HG03175 (cell line): ENCODE results near the gene FCHSD2.
"Not testable (repeated sequence)": the region's sequence is repeated elsewhere in the genome, so short reads cannot be mapped to it uniquely, and the experiment has no call there.

Source experiments
- ATAC-seq: cut with Tn5 transposase; IDR thresholded peaks from one replicate; pipeline ENCODE4 v1.9.1; 2021; ENCODE audit warnings: mild to moderate bottlenecking, moderate library complexity; ENCODE audit not compliant: unreplicated experiment

The FCHSD2 gene

GRCh38 chr11:72826191-72826941 is 315.8 kb downstream of the FCHSD2 start:
- ATAC-seq = no peak

GRCh38 chr11:72825661-72826060 is 316.5 kb downstream of the FCHSD2 start:
- no peak for ATAC-seq

- ATAC-seq = no peak
Measured at GRCh38 chr11:72824811-72825505, 317.2 kb downstream of the FCHSD2 start.

GRCh38 chr11:72824020-72824419 is 318.1 kb downstream of the FCHSD2 start:
- no peak for ATAC-seq

GRCh38 chr11:72823105-72823804 is 318.9 kb downstream of the FCHSD2 start:
- ATAC-seq = no peak

- peak; percentile 61 for ATAC-seq
Measured at GRCh38 chr11:72821920-72822799, 320.0 kb downstream of the FCHSD2 start.

GRCh38 chr11:72821221-72821919 is 320.7 kb downstream of the FCHSD2 start:
- no peak for ATAC-seq

- no peak for ATAC-seq
Measured at GRCh38 chr11:72820439-72821139, 321.5 kb downstream of the FCHSD2 start.

- no peak for ATAC-seq
Measured at GRCh38 chr11:72818971-72819370, 323.1 kb downstream of the FCHSD2 start.

GRCh38 chr11:72817966-72818365 is 324.2 kb downstream of the FCHSD2 start:
- ATAC-seq = no peak

GRCh38 chr11:72816404-72816990 is 325.6 kb downstream of the FCHSD2 start:
- ATAC-seq = no peak

GRCh38 chr11:72815110-72815618 is 327.0 kb downstream of the FCHSD2 start:
- ATAC-seq = no peak

GRCh38 chr11:72814286-72815109 is 327.6 kb downstream of the FCHSD2 start, which contains the start of gene ATG16L2:
ATG16L2 (plus strand) TSS chr11:72814411; CDS start chr11:72814446, 35 bp downstream.
- ATAC-seq = peak; percentile 61

GRCh38 chr11:72813740-72814285 is 328.3 kb downstream of the FCHSD2 start:
- ATAC-seq = peak; percentile 49

- ATAC-seq = no peak
Measured at GRCh38 chr11:72812967-72813739, 329.0 kb downstream of the FCHSD2 start.

- no peak for ATAC-seq
Measured at GRCh38 chr11:72812604-72812966, 329.5 kb downstream of the FCHSD2 start.

- ATAC-seq = not testable (repeated sequence)
Measured at GRCh38 chr11:72811686-72812085, 330.4 kb downstream of the FCHSD2 start.
